BE2C (cell line): ENCODE results near the gene ZNF19.

Source experiments
- DNase-seq: peaks from one replicate; pipeline ENCODE4 v3.0.0-alpha.2; 2020
- H3K27me3 ChIP-seq: fragments of 250-450 bp; sonication (Bioruptor Pico); 2 replicates; pipeline ENCODE4 v1.5.1; 2020; ENCODE audit warnings: mild to moderate bottlenecking
- H3K36me3 ChIP-seq: fragments of 250-450 bp; sonication (Bioruptor Pico); 2 replicates; pipeline ENCODE4 v1.5.1; 2020; ENCODE audit warnings: mild to moderate bottlenecking
- H3K4me1 ChIP-seq: fragments of 250-450 bp; sonication (Bioruptor Pico); 2 replicates; pipeline ENCODE4 v1.5.1; 2020
- H3K4me3 ChIP-seq: 2 replicates; pipeline ENCODE4 v1.5.1; 2011; ENCODE audit warnings: low read depth, low read length
- H3K9me3 ChIP-seq: fragments of 250-450 bp; sonication (Bioruptor Pico); 2 replicates; pipeline ENCODE4 v1.5.1; 2020
- CTCF ChIP-seq: IDR thresholded peaks from 2 replicates; pipeline ENCODE4 v1.5.1; 2012; ENCODE audit warnings: mild to moderate bottlenecking, low read depth, low read length

ZNF19 gene

GRCh38 chr16:71432906-71433305, 56.2 kb downstream of the ZNF19 start:
- TF ChIP-seq CTCF = no peak
- Histone ChIP-seq H3K27me3 (peaks cover 3% of the 10 kb centered on the region; the same call in 1 of the 2 replicates), H3K36me3 (no peaks in the 10 kb centered on the region), H3K4me3 (no peak overlapping the region), H3K4me1 (no peaks in the 10 kb centered on the region), H3K9me3 (no peaks in the 10 kb centered on the region)
- no peak for DNase-seq

DNA sequence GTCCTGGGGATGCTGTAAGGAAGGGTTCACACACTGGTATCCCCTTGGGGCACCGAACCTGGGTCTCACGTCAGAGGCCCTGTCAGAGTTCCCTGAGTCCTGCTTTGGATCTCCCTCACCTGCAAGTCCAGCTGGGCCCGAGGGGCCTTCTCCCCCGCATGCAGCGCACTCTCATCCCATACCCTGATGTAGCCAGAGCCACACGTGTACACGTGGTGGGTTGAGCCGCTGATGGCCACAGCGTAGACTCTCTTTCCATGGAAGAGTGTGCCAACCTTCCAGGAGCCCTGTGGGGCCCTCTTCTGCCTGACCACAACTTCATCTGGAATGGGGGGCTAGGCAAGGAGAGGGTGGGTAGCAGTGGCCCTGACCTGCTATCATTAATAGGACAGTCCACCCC, 57.1 kb downstream of the ZNF19 start:
- H3K27me3 ChIP-seq = peaks cover 3% of the 10 kb centered on the region; the same call in 1 of the 2 replicates

DNA sequence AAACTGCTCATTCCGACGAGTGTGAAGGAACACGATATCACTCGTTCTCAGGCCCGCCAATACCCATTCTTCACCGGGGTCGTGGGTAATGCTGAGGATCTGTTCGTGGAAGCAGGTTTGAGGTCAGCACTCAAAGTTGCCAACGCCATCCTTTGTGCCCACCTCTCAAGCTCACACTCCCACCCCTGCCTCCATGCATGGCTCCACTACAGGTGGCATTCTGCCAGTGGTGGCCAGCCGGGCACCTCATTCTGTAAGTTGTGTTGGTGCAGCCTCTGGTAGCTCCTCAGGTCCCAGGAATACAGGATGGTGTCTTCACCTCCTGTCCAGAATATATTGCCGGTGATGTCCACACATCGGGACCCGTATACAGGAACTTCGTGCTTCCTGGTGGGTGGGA, 57.9 kb downstream of the ZNF19 start:
- no peaks in the 10 kb centered on the region for H3K9me3 ChIP-seq
- no peak for DNase-seq
- H3K4me3 ChIP-seq = no peak overlapping the region
- H3K36me3 ChIP-seq = no peaks in the 10 kb centered on the region
- peaks cover 2% of the 10 kb centered on the region for H3K27me3 ChIP-seq
- H3K4me1 ChIP-seq = no peaks in the 10 kb centered on the region
- TF ChIP-seq CTCF = no peak

More for the DNA sequence above, 57.1 kb downstream of the ZNF19 start:
- Histone ChIP-seq H3K4me1 (no peaks in the 10 kb centered on the region), H3K36me3 (no peaks in the 10 kb centered on the region), H3K9me3 (no peaks in the 10 kb centered on the region), H3K4me3 (no peak overlapping the region)
- TF ChIP-seq CTCF = no peak
- DNase-seq = no peak

DNA sequence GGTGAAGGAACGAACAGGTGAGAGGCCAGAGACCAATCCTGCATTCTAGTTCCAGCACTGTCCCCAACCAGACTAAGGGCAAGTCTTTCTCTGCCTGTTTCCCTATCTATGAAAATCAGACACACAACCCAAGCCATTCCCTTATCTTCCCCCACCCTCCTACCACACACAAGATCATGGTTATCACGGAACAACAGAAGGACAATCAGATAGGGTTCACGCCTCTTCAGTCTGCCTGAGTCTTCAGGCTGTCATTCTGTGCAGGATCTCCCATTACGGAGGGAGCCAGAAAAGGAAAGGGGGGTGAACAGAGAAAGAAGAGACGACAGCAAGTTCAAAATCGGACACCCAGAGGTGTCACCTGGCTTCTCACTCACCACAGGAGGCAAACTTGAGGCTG, 58.4 kb downstream of the ZNF19 start:
- no peak for DNase-seq
- peaks cover 7% of the 10 kb centered on the region for H3K27me3 ChIP-seq
- TF ChIP-seq CTCF = no peak

GRCh38 chr16:71429581-71429980, 59.5 kb downstream of the ZNF19 start:
- no peaks in the 10 kb centered on the region for H3K36me3 ChIP-seq
- H3K4me3 ChIP-seq = no peak overlapping the region
- no peak for TF ChIP-seq CTCF
- no peaks in the 10 kb centered on the region for H3K4me1 ChIP-seq
- no peak for DNase-seq
- no peaks in the 10 kb centered on the region for H3K9me3 ChIP-seq
- peaks cover 18% of the 10 kb centered on the region for H3K27me3 ChIP-seq

More for the DNA sequence above, 58.4 kb downstream of the ZNF19 start:
- no peaks in the 10 kb centered on the region for H3K4me1 ChIP-seq
- no peaks in the 10 kb centered on the region for H3K9me3 ChIP-seq
- H3K36me3 ChIP-seq = no peaks in the 10 kb centered on the region
- no peak overlapping the region for H3K4me3 ChIP-seq

DNA sequence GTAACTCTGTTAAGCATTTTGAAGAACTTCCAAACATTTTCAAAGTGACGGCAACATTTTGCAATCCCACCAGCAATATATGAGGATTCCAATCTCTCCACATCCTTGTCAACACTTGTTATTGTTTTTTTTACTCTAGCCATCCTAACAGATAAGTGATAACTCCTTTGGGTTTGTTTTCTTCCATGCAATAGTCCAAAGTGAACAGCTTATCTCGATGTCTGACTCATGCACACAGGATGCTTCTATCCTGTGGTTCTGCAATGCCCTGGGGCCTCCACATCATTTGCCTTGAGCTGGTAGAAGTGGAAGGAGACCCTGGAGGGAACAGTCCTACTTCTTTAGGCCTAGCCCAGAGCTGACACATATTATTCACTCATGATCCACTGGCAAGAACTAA, 60.2 kb downstream of the ZNF19 start:
- H3K4me3 ChIP-seq = no peak overlapping the region
- H3K4me1 ChIP-seq = no peaks in the 10 kb centered on the region
- DNase-seq = no peak
- no peaks in the 10 kb centered on the region for H3K36me3 ChIP-seq
- TF ChIP-seq CTCF = no peak
- peaks cover 24% of the 10 kb centered on the region for H3K27me3 ChIP-seq
- no peaks in the 10 kb centered on the region for H3K9me3 ChIP-seq
